ENCODE measurements around the gene WTIP.
"Not testable (repeated sequence)": the region's sequence is repeated elsewhere in the genome, so short reads cannot be mapped to it uniquely, and the experiment has no call there.

The WTIP gene

DNA sequence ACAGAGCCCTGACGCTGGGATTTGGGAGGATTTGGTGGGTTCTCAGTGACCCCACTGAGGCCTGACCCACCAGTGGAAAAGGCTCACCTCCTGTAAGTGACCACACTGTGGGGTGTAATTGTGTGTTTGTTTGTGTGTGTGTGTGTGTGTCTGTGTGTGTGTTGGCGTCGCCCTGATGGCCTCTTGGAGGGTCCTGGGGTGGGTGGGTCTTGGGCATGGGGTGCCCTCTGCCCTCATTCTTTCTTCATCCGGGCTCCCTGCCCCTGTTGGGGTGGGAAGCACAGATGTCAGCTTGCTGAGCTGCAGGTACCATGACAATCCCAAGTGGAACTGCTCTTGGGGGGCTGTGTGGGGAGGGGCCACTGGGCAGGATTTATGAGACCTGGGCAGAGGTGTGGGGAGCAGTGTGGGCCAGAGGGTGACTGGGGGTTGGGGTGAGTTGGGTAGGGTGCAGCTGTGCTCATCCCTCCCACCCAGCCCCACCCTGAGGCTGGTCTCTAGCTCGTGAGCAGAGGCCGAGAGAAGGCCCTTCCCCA is 22.8 kb downstream of the WTIP start:
- no peak for DNase-seq (ENCODE audit: low spot score)

DNA sequence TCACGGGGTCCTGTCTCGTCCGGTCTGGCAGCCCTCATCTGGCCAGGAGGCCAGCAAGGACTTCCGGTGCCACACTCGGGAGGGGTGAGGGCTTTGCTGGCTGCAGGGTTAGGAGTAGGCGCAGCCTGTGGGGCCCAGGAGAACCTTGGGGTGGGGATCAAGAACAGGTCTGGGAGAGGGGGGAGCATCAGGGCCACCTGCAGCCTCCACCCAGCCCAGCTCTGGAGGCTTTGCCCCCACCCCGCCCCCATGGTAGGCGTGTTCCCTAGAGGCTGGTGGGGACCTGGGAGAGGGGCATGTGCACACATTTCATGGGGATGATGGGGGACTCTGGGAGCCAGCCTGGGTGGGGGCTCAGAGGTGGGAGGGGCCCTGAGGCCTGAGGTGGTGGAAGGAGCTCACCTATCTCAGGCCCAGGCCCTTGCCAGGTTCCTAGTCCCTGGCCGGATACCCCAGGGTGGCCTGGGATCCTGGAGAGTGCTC is 23.3 kb downstream of the WTIP start:
- no peak for DNase-seq (ENCODE audit: low spot score)

DNA sequence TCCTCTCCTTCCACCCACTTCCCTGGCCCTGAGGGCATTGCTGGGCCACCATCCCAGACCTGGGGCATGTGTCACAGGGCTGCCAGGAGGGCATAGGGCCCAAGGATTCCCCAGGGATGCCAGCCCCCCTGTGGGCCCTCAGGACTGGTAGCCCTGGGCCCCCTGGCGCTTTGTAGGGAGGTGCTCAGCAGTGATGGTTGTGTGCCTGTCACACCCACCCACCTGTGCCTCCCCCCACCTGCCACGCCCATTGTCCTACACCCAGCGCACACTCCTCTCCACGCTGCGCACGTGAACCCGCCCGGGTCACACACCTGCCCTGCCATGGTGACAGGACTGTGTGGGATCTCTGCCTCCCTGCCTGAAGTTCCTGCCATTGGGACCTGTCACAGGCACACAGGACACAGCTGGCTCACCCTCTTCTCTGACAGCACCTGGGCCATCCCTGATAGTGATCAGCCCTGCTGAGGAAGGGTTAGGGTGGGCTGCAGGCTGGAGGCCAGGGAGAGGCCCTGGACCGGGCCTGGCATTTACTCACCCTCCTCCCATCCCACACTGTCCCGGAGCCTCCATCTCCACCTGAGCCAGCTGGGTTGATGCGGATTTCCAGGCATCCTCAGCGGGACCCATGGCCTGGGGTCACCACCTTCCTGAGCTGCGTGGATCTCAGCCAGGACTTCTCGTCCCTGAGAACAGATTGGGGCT is 23.9 kb downstream of the WTIP start:
- DNase-seq (ENCODE audit: low spot score) = no peak

DNA sequence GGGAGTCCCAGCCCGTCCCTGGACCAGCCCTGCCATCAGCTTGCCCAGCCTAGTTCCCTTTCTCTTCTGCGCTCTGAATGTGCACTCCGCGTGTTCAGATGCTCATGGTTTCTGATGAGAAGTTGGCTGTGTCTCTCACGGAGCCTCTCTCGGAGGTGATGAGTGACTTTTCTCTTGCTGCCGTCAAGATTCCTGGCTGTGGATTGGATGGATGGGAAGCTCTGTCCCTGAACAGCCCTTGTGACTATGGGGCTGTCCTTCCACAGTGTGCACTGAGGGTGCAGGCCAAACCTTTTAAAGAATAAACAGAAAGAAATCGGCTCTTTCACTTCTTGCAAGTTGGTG is 24.4 kb downstream of the WTIP start:
- no peak for DNase-seq (ENCODE audit: low spot score)

DNA sequence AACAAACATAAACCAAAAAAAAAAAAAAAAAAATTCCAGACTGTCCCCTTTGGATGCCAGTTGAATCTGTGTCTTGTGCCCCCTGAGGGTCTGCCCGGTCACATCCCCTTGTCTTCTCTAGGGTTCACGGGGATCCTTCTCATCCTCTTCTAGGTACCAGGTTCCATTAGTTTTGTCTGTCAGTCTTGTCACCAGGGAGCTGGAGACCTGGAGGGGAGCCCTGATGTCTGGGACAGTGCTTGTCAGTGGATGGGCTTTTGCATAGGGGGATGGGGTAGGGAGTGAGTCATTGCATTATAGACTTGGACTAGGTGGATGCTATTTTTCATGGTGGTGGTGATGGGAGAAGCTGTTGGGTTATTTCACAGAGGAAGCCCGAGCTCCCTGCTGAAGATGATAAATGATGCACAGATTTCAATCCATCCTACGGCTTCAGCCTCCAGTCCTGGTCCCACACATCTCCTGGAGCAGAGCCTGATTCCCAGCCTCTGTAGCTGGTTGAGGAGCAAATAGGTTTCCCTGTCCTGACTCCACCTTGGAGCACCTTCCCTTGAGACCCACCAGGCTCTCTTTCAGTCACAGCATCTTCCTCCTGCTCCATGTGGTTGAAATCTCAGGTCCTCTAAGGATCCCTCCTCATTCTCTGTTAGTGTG is 26.0 kb downstream of the WTIP start:
- DNase-seq (ENCODE audit: low spot score) = peak; percentile 18

DNA sequence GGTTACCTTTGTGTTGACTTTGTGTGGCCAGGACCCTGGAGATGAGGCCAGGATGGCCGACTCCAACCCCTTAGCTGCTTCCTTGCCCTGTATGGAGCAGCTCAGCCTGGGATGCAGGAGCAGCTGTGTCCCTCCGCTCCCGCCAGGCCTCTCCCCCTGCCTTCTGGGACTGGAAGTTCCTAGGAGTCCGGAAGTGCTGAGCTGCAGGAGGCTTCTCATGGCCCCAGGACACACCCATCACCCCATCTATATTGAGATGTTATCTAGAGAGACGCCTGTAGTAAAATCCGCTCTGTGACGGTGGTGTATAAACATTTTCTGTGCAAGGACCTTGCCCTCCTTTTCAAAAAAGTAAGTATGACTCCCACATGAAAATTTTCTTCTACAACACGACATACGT is 27.0 kb downstream of the WTIP start:
- DNase-seq (ENCODE audit: low spot score) = no peak

DNA sequence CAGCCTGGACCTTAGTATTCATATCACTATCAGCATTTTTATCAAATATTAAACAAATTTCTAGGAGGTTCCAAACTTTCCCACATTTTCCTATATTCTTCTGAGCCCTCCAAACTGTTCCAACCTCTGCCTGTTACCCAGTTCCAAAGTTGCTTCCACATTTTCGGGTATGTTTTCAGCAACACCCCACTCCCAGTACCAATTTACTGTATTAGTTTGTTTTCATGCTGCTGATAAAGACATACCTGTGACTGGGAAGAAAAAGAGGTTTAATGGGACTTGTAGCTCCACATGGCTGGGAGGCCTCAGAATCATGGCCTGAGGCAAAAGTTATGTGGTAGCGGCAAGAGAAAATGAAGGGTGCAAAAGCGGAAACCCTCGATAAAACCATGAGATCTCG is 29.3 kb downstream of the WTIP start:
- DNase-seq (ENCODE audit: low spot score) = not testable (repeated sequence)

DNA sequence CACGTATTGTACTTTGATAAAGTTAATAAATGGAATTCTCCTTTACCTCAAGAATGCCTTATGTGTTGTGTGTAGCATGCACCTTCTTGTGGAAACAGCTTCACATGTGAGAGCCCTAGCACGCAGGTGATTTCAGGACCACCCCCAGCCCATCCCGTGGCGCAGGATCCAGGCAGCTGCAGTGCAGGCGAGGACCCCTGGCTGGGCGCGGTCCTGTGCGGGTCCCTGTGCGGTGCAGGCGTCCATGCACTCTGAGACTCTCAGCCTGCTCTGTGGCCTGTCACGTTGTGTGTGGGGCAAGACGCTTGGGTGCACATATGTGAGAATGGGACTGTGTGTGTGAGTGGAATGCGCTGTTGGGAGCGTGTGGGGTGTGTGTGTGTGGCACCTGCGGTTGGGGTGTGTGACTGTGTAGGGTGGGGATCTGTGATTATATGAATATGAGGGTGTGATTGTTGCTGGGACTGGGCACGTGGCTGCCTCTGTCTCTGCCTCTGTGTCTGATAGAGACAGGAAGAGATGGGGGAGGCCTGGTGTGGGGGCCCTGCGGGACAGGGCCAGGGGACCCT is 30.8 kb downstream of the WTIP start:
- peak; percentile 31 for DNase-seq (ENCODE audit: low spot score)

DNA sequence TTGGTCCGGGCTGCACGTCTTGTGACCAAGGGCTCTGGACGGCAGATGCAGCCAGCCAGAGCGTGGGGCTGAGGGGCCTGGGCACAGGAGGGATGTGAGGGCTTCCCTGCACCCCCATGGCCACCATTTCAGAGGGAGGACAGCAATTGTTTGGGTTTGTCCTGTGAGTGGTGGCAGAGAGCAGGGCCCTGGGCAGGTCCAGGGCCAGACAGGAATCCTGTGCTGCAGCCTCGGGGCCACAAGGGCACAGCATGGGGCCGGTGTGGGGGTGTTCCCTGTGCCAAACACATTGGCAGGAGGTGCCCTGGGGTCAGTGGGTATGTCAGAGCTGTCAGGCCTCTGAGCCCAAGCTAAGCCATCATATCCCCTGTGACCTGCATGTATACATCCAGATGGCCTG is 32.2 kb downstream of the WTIP start:
- DNase-seq (ENCODE audit: low spot score) = no peak

DNA sequence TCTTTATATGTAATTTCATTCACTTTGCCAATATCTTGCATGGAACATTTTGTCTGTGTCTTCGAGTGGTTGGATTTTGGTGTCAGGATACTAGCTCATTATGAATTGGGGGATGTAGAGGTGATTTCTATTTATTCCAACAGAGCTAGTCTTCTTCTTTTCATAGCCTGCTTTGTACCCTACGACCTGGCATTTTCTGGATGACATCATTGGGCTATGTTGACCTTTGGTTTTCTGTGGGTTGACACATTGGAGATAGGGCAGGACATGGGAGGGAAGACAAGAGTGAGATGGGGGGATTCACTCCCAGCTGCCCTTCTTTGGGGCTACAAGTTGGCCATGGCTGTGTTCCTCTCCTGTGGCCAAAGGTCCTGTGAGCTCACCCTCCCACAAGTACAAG is 38.0 kb downstream of the WTIP start:
- no peak for DNase-seq (ENCODE audit: low spot score)

DNA sequence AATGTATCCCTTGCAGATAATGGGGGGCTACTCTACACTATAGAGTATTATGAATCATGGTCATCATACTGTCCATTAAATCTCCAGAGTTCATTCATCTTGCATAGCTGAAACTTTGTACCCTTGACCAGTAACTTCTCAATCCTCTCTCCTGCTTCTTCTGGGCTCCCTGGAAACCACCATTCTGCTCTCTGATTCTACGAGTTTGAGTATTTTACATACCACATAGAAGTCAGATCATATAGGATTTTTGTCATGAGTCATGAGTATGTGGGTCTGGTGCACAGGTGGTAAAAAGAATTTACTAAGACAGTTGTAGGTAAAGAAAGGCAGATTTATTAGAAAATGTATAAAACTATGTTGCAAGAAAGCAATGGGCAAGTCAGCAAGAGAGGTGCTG is 41.9 kb downstream of the WTIP start:
- DNase-seq (ENCODE audit: low spot score) = no peak

DNA sequence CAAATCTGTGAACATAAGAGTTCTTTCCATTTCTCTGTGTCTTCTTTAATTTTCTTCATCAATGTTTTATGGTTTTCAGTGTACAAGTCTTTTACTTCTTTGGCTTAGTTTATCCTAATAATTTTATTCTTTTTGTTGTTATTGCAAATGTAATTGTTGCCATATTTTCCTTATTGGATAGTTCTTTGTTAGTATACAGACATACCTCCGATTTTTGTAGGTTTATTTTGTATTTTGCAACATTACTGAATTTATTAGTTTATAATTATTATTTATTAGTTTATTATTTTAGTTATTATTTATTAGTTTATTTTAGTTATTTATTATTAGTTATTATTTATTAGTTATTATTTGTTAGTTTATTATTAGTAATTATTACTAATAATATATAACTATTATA is 43.4 kb downstream of the WTIP start:
- DNase-seq (ENCODE audit: low spot score) = no peak

DNA sequence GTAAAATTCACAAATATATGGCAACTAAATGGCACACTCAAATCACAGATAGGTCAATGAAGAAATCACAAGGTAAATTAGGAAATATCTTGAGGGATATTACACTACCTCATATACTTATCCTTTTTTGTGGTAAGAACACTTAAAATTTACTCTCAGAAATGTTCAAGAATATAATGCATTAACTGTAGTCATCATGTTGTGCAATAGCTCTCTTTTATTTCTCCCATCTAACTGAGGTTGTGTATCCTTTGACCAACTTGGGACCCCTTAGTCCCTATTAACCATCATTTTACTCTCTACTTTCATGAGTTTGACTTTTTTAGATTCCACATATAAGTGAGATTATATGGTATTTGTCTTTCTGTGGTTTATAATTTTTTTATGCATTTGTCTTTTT is 52.6 kb downstream of the WTIP start:
- DNase-seq (ENCODE audit: low spot score) = no peak

DNA sequence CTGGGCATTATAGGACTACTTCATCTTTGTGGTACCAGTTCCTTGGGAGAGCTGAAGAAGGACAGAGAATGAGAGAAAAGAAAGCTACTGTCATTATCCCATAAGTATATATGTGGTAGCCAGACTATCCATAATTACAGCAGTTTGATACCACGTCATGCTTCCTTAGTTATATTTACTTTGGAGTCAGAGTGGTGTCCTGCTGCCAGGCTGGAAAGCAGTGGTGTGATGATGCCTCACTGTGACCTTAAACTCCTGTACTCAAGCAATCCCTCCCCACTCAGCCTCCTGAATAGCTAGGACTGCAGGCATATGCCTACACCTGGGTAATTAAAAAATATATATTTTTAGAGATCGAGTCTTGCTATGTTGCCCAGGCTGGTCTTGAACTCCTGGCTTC is 57.8 kb downstream of the WTIP start:
- no peak for DNase-seq (ENCODE audit: low spot score)

DNA sequence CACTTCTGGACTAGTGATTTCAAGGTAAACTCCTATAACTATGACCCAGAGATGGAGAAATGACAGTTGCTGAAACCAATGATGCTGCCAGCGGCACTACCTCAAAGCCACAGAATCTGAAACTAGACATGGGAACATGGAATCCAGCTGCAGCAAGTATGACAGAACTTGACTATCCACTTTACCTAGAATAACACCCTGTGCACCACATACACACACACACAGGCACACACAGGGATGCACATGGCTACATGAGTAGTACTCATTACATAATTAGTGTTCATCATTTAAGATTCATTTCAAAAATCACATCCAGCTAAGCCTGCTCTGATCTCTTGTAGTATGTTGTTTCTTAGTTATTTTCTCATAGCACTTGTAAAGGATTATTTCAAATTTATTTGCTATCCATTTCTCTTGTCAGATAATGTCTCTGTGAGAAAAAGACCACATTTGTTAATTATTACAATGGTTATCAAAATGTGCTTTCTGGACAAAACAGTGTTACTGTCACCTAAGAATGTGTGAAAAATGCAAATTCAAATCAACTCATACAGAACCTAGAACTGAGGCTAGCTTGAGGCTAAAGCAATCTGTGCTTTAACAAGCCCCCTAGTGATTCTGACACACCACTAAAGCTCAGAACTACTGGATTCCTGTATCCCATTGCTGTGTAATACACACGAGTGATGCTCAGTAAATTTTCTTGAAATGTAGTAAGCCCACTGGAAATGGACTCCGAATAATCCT is 59.4 kb downstream of the WTIP start:
- DNase-seq (ENCODE audit: low spot score) = no peak

DNA sequence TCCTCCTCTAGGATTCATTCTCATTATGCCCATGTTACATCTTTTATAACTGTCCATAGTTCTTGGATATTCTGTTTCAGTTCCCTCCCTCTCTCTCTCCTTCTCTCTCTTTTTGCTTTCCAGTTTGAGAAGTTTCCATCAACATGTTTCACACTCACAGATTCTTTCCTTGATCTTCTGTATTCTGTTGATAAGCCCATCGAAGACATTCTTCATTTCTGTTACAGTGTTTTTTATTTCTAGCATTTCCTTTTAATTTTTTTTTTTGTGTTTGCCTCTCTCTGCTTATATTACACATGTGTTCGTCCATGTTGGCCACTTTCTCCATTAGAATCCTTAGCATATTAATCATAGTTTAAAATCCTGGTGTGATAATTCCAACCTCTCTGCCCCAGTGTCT is 68.3 kb downstream of the WTIP start:
- DNase-seq (ENCODE audit: low spot score) = no peak

DNA sequence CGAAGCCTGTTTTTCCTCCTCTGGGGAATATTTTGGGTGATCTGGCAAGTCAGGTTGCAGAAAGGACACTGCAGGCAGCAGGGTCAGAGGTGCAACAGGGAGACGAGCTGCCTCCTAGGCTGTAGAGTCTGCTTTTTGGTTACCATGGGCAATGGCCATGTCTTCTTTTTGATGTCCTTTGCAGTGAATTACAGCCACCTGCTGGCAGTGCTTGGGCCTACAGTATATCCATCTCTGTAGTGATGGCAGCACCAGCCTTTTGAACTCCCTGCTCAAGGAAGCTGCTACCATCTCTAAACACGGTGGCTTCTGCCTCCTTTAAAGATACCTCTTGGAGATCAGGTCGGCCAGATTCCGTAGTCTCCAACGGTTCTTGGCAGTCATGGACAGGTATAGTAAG is 73.9 kb downstream of the WTIP start:
- peak; percentile 46 for DNase-seq (ENCODE audit: low spot score)

DNA sequence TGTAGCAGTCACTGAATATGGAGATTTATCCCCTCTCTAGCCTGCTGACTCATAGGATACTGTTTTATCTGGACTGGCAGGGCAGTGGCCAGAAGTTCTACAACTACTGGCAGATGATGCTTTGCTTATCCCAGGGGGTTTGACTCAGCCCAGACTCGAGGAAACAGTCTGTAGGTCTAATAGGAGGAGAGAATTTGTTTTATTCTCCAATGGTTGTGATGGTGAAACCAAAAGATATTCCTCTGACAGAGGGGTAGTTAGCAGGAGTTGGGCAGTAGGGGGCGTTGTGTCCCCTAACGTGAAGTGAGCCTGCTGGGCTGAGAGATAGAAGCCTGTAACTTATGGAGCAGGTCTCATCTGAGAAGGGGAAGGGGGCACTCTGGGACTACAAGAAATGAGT is 74.9 kb downstream of the WTIP start:
- peak; percentile 16 for DNase-seq (ENCODE audit: low spot score)

DNA sequence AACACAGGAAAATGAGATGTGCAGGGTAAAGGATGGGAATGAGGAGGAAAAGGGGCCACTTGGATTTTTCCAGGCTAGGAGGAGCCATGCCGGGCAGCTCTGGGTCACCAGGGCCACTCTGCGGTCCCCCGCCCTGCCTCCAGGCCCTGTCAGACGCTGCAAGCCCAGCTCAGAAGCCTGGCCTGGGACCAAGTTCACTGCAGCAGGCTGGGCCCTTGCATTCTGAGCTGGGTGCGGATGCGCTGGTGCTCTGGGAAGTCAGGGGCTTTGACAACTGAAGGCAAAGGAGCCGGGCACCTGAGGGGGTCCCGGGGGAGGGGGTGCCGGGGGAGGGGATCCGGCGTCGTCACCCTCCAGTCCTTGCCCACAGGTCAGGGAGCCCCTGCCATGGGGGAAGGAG is 77.5 kb downstream of the WTIP start:
- DNase-seq (ENCODE audit: low spot score) = no peak

DNA sequence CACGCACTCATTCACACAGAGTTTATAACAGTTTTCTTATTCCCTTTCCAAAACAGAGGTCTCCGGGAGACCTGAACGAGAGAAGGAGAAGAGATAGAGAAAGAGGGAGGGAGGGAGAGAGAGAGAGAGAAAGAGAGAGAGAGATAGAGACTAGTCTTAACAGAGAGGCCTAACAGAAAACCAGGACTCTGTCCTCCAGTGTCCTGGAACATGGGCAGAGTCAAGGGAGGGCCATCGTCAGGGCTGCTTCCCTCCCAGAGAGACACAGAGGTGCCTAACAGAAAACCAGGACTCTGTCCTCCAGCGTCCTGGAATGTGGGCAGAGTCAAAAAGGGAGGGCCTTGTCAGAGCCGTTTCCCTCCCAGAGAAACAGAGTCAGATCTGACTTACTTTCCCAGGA is 78.7 kb downstream of the WTIP start:
- no peak for DNase-seq (ENCODE audit: low spot score)
